A204.1 (cell line): ENCODE results near the gene GTF2A2.
"Not testable (repeated sequence)": the region's sequence is repeated elsewhere in the genome, so short reads cannot be mapped to it uniquely, and the experiment has no call there.

Experiments used
- FAIRE-seq: peaks from 2 replicates; lab custom pipeline; 2012; peaks lifted over from hg19 to GRCh38; lab: Jason Lieb, UNC

The GTF2A2 gene

GRCh38 chr15:59656897-59657634, at the start of gene GTF2A2:
Gene GTF2A2, minus strand, starts transcription at chr15:59657515. Its CDS starts 5,238 bp downstream, at chr15:59652277.
- FAIRE-seq = peak; percentile 93

- no peak for FAIRE-seq
Observed at GRCh38 chr15:59703979-59704796, 46.9 kb upstream of the GTF2A2 start.

GRCh38 chr15:59702351-59702750, 45.0 kb upstream of the GTF2A2 start:
- no peak for FAIRE-seq

- no peak for FAIRE-seq
Observed at GRCh38 chr15:59701880-59702279, 44.6 kb upstream of the GTF2A2 start.

GRCh38 chr15:59699810-59700431, 42.6 kb upstream of the GTF2A2 start:
- FAIRE-seq = no peak

GRCh38 chr15:59698065-59698464, 40.8 kb upstream of the GTF2A2 start:
- FAIRE-seq = not testable (repeated sequence)

GRCh38 chr15:59696332-59696731, 39.0 kb upstream of the GTF2A2 start:
- no peak for FAIRE-seq

- FAIRE-seq = no peak
Observed at GRCh38 chr15:59694779-59695178, 37.5 kb upstream of the GTF2A2 start.

- peak; percentile 95 for FAIRE-seq
Observed at GRCh38 chr15:59691194-59691805, 34.0 kb upstream of the GTF2A2 start.

GRCh38 chr15:59689626-59690236, 32.4 kb upstream of the GTF2A2 start:
- FAIRE-seq = no peak

- peak; percentile 92 for FAIRE-seq
Observed at GRCh38 chr15:59688782-59689625, 31.7 kb upstream of the GTF2A2 start, which contains the start of gene BNIP2. Gene BNIP2, minus strand, starts transcription at chr15:59689320. Its CDS starts 6,863 bp downstream, at chr15:59682457.

GRCh38 chr15:59688423-59688781, 31.1 kb upstream of the GTF2A2 start:
- no peak for FAIRE-seq

- no peak for FAIRE-seq
Observed at GRCh38 chr15:59687836-59688235, 30.5 kb upstream of the GTF2A2 start.

- no peak for FAIRE-seq
Observed at GRCh38 chr15:59686389-59686788, 29.1 kb upstream of the GTF2A2 start.

- no peak for FAIRE-seq
Observed at GRCh38 chr15:59685737-59686297, 28.5 kb upstream of the GTF2A2 start.

GRCh38 chr15:59680870-59681269, 23.6 kb upstream of the GTF2A2 start:
- no peak for FAIRE-seq

GRCh38 chr15:59680346-59680745, 23.0 kb upstream of the GTF2A2 start:
- no peak for FAIRE-seq

GRCh38 chr15:59678620-59679019, 21.3 kb upstream of the GTF2A2 start:
- no peak for FAIRE-seq

- no peak for FAIRE-seq
Observed at GRCh38 chr15:59678172-59678571, 20.9 kb upstream of the GTF2A2 start.

GRCh38 chr15:59676565-59676964, 19.2 kb upstream of the GTF2A2 start:
- FAIRE-seq = no peak

GRCh38 chr15:59674361-59674877, 17.1 kb upstream of the GTF2A2 start:
- FAIRE-seq = no peak
